SHP77 treated with DMSO at 0.1 percent for 48 hours (cell line): ENCODE data around the gene ANKRD49.

Source experiments
- DNase-seq: peaks from one replicate; lab custom pipeline; 2025; lab: John Stamatoyannopoulos, UW

Gene ANKRD49

GRCh38 chr11:94507485-94507884 lies 13.7 kb downstream of the ANKRD49 start:
- DNase-seq = no peak

DNA sequence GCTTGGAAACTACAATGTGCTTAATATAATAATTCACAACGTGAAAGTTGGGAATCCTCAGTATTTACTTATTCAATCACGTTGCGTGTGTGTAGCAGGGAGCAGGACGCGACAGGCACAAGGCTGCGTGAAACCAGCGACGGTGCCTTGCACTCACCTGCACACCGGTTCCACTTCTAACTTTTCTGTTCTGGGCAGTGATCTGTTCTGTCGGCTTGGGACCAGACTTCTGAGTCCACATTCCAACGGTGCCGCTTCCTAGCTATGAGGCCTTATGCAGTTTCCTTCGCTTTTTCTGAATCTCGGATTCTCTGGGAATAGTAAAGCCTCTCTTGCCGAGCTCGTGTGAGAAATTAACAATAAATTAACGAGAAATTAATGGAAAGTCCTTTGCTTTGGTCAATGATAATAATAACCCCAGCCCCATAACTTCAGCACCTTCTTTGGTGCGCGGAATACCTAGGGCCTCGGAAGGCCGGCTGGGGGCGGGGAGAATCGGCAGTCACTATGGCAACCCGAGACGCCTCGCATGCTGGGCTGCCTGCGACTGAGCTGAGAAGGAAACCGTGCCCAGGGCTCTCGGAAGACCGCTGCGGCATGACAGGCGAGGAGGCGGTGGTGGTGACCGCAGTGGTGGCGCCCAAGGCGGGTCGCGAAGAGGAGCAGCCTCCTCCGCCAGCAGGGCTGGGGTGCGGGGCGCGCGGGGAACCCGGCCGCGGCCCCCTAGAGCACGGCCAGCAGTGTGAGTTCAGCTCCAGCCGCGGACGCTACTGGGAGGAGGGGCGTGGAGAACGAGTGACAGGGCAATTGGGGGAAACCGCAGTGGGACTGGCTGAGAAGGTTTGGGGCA lies 18.4 kb downstream of the ANKRD49 start, which contains the start of gene C11orf97:
Gene C11orf97 (plus strand): TSS at position 530 of the 850 bp plus-strand sequence. CDS start 68 bp downstream, at position 598.
- DNase-seq = no peak

DNA sequence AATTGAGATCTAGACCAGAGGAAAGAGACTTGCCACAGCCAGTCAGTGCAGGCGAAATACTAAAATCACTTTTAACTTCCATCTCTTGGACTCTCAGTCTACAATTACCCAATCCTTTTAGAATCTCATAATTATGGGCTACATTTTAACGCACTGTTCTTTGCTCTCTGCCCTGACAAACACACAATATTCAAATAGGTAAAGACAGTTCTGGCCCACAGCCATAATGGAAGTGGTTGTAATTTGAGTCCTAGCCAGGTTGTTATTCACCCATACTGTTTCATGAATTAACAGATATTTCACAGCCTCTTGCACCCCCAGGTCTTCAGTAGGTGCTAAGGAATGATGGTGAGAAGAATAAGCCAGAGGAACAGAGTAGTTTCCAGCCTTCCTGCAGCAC lies 19.3 kb downstream of the ANKRD49 start:
- no peak for DNase-seq

DNA sequence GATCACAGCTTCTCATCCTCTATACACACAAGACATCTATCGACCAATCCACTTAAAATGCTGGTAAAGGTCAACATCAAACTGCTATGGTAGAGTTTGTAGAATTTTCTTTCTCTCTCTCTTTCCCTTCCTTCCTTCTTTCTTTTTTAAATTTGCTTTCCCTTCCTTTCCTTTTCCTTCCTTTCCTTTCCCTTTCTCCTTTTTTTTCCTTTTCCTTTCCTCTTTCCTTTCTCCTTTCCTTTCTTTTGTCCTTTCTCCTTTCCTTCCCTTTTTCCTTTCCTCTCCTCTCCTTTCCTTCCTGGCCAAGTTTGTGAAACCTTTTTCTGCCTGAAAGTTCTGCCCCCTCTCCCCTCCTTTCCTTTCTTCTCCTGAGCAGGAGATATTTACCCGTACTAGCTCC lies 21.6 kb downstream of the ANKRD49 start:
- no peak for DNase-seq

- no peak for DNase-seq
These were observed 22.9 kb downstream of the ANKRD49 start for GRCh38 chr11:94516725-94517124.

GRCh38 chr11:94518300-94518699 lies 24.5 kb downstream of the ANKRD49 start:
- no peak for DNase-seq

DNA sequence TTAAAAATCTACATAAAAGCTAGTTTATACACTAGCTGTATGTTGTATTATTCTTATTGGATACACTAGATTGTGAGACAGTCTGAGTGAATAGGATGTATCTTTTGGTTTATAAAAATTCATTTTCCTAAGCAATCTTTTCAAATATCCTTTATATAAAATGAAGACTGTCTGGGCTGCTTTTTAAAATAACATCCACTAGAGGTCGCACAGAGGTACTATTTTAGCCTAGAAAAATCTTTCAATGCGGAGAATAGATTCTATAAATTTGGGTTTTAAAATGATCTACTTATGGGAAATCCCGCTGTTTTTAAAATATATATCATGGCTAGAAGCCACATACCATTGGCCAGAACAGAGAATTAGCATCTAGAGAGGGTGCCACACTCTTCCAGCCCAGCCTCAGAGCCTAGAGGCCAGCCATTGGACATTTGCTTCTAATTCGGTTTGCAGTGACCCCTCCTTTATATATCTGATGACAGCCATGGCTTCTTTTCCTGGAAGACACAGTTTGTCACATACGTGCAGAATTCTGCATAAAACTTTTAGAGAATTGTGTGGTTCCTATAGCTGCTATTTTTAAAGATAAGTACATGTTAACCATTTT lies 25.8 kb downstream of the ANKRD49 start:
- no peak for DNase-seq

GRCh38 chr11:94521684-94522083 lies 27.9 kb downstream of the ANKRD49 start:
- no peak for DNase-seq

- no peak for DNase-seq
These were observed 30.6 kb downstream of the ANKRD49 start for GRCh38 chr11:94524341-94524740.

DNA sequence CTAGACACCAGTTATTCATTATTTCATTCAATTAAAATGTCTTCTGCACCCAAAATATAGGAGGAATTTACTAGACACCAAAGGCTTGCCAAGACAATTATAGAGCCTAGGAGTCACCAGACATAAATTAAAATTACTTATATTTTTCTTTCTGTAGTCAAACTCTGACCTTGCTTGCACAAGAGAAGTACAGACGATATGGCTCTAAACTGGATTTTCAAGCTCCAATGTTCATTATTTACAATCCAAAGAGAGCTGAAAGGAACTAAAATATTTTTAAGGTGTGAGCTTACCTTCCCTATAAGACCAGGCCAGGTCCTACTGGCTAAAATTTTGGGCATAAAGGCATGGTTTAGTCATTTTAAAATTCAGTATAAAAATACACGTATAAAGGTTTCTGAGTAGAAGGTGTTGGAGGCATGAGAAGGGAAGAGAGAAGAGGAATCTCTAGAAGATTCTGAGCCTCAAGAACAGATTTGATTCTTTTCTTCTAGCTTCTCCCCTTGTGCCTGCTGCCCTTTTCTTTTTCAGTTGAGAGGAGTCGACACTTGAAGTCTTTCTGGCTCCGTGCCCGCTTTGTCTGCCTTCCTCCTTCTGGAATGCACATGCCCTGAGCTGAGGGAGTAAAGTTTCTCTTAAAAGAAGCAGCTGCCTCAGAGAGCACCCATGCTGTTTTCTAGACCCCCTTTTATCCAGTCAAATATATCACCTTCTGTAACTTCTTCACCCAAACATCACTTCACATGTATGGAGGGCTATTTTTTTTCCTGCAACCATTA lies 32.0 kb downstream of the ANKRD49 start:
- DNase-seq = no peak

GRCh38 chr11:94526645-94527438 lies 33.1 kb downstream of the ANKRD49 start:
- DNase-seq = no peak

DNA sequence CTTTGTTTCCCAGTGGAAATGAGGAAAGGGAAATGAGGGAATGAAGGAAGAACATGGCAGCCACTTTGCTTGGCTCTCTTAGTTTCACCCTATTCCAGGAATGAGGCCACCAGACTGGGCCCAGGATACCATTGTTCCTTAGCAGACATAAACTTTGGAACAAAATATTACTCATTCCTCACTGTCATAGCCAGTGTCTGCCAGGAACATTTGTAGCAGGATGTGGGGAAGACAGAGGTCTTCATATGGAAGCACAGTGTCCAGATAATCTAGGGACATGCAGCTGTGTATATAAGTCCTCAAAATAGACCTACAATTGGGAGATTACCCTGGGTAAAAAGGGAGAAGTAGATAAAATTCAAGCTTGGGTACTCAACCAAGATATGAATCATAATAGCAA lies 34.8 kb downstream of the ANKRD49 start:
- DNase-seq = no peak

- no peak for DNase-seq
These were observed 38.4 kb downstream of the ANKRD49 start for GRCh38 chr11:94532211-94532610.

- no peak for DNase-seq
These were observed 39.4 kb downstream of the ANKRD49 start for GRCh38 chr11:94533206-94533605.

GRCh38 chr11:94533696-94534630 lies 40.2 kb downstream of the ANKRD49 start:
- no peak for DNase-seq

GRCh38 chr11:94536386-94536785 lies 42.6 kb downstream of the ANKRD49 start:
- DNase-seq = no peak

DNA sequence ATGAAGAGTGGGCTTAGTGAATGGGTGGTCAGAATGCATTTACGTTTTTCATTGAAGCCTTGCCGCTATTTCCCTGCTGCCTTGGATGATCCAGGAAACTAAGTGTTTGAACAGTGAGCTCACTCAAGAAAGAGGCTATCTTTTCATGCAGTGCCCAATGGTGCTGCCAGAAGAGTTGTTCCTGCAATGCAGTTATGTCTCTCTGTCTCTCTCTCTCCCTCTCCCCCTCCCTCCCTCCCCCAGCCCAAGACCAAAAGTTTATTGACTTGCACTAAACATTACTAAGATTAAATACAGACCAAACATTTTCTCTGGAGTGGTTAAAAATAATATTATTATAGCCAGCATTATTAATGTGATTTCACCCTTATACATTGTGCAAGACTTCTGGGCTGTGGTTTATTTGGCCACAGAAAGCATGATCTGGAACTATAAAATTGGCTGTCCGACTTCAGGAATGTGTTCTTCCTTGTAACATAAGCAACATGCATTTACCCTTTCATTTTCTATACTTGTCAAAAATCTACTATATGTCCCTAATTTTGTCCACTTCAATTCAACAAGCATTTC lies 43.3 kb downstream of the ANKRD49 start:
- DNase-seq = no peak

- DNase-seq = no peak
These were observed 45.6 kb downstream of the ANKRD49 start for GRCh38 chr11:94539420-94539819.

GRCh38 chr11:94543695-94544645 lies 50.2 kb downstream of the ANKRD49 start, which contains the start of gene FUT4:
FUT4 (plus strand) TSS chr11:94543921; CDS start chr11:94544134, 213 bp downstream.
- DNase-seq = no peak
